ENCODE data around the gene DPM3. TPM values are rescaled to one million over a fixed set of nuclear protein-coding genes. Genes with fewer than 3 reads are reported as not detected.

The DPM3 gene
- total RNA-seq, 1 donor from 2014 or later: 71.1 TPM

GRCh38 chr1:155103325-155103724 lies 37.0 kb downstream of the DPM3 start:
- Histone ChIP-seq H3K36me3 (no peaks in the 10 kb centered on the region), H3K27me3 (no peaks in the 10 kb centered on the region), H3K4me3 (no peak overlapping the region), H3K27ac (no peak overlapping the region), H3K4me1 (peaks cover 9% of the 10 kb centered on the region), H3K9me3 (no peaks in the 10 kb centered on the region)
- DNase-seq (no peak), ATAC-seq (no peak)
- intact Hi-C loops (cut with DNase I): no loop called here
- TF ChIP-seq CTCF (IDR thresholded peaks at IDR 0.05): no peak

GRCh38 chr1:155099331-155099730 lies 41.0 kb downstream of the DPM3 start:
- Histone ChIP-seq H3K27me3 (no peaks in the 10 kb centered on the region), H3K4me3 (no peak overlapping the region), H3K4me1 (peaks cover 7% of the 10 kb centered on the region), H3K27ac (no peak overlapping the region), H3K9me3 (no peaks in the 10 kb centered on the region), H3K36me3 (no peaks in the 10 kb centered on the region)
- no peak for ATAC-seq
- DNase-seq: no peak
- intact Hi-C loops (cut with DNase I): no loop called here
- TF ChIP-seq CTCF (IDR thresholded peaks at IDR 0.05): no peak

- ATAC-seq: no peak
- peak overlapping the region; percentile 49 for H3K27ac ChIP-seq
These were observed 45.7 kb downstream of the DPM3 start for GRCh38 chr1:155094622-155094948.

GRCh38 chr1:155093911-155094621 lies 46.3 kb downstream of the DPM3 start:
- H3K4me1 ChIP-seq: peaks cover 12% of the 10 kb centered on the region
- TF ChIP-seq CTCF (IDR thresholded peaks at IDR 0.05): peak; percentile 42
- no peaks in the 10 kb centered on the region for H3K27me3 ChIP-seq
- peak overlapping the region; percentile 49 for H3K27ac ChIP-seq
- H3K9me3 ChIP-seq: no peaks in the 10 kb centered on the region
- DNase-seq (no peak), ATAC-seq (peak; percentile 75)
- H3K36me3 ChIP-seq: no peaks in the 10 kb centered on the region
- no peak overlapping the region for H3K4me3 ChIP-seq
- intact Hi-C loops (cut with DNase I): loop anchor here (5.0 kb wide), 2 partner anchors 33 to 73 kb away; partner anchors contain the start of gene EFNA1

More at GRCh38 chr1:155094622-155094948, 45.7 kb downstream of the DPM3 start:
- no peaks in the 10 kb centered on the region for H3K9me3 ChIP-seq
- no peak overlapping the region for H3K4me3 ChIP-seq
- TF ChIP-seq CTCF (IDR thresholded peaks at IDR 0.05): peak; percentile 1
- no peaks in the 10 kb centered on the region for H3K27me3 ChIP-seq
- intact Hi-C loops (cut with DNase I): loop anchor here (5.0 kb wide), 2 partner anchors 33 to 73 kb away; partner anchors contain the start of gene EFNA1
- no peak for DNase-seq
- peaks cover 12% of the 10 kb centered on the region for H3K4me1 ChIP-seq
- no peaks in the 10 kb centered on the region for H3K36me3 ChIP-seq

- Histone ChIP-seq H3K36me3 (no peaks in the 10 kb centered on the region), H3K9me3 (no peaks in the 10 kb centered on the region), H3K27me3 (no peaks in the 10 kb centered on the region), H3K4me3 (no peak overlapping the region), H3K4me1 (peaks cover 12% of the 10 kb centered on the region), H3K27ac (no peak overlapping the region)
- DNase-seq: no peak
- ATAC-seq: no peak
- no peak for TF ChIP-seq CTCF (IDR thresholded peaks at IDR 0.05)
- intact Hi-C loops (cut with DNase I): loop anchor here (5.0 kb wide), 2 partner anchors 35 to 75 kb away; partner anchors contain the start of gene EFNA1
These were observed 47.7 kb downstream of the DPM3 start for GRCh38 chr1:155092641-155093040.

All from upper lobe of right lung (tissue), 1 donor.